HG03460 (cell line): ENCODE measurements around the gene ACAP1.
"Not testable (repeated sequence)": the region's sequence is repeated elsewhere in the genome, so short reads cannot be mapped to it uniquely, and the experiment has no call there.

Experiments
- ATAC-seq: cut with Tn5 transposase; IDR thresholded peaks from one replicate; pipeline ENCODE4 v1.9.1; 2021; ENCODE audit not compliant: unreplicated experiment

The ACAP1 gene

DNA sequence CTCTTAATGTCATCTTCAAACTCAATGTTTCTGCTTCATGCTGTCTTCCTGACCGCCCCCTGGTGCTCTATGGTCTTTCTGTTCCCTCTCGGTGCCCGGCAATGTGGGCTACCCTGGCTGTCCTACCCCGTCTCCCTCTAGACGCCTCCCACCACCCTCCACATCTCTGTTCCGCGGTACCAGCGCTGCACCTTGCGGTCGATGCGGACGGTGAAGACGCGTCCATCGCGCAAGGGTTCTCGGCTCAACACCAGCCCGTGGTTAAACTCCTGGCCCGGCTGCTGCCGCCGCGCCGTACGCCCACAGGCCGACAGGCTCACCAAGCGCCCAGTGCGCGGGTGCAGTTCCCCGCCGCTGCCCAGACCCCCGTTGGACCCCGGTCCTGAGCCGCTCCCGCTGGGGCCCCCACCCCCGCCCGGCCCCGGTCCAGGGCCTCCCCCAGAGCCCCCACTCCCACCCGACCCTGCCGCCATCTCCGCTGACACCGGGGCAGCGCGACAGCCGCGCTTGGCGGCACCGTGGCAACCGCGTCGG lies 7.4 kb upstream of the ACAP1 start, which contains the start of gene NEURL4:
Gene NEURL4 (minus strand): TSS at position 496 of the 534 bp plus-strand sequence. CDS start 23 bp downstream, at position 473.
- ATAC-seq, result peak; percentile 11

DNA sequence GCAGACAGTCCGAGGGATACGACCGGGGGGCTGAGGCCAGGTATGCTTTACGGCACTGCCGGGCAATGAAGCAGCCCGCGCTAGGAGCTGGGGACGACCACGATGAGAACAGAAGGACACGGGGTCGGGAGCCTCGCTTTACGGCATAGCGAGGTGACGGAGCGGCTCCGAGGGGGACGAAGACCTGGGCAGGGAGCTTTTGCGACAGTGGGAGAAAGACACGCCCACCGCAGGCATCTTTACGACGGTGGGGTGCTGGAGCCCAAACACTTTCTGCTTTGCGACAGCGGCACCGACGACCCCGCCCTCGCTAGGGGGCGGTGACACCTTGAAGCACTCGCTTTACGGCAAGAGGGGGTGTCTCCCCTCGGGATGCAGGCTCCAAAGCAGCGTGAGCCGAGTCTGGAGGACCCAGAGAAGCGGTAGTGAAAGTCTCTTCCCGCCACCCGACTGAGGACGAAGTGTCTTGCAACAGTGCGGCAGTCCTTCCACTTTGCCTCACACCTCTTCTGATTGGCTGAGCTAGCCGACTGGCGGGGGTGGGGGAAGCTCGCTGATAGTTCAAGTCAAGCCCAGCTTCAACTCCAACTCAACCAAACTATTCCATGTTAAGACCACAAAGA lies 6.8 kb upstream of the ACAP1 start:
- ATAC-seq, result peak; percentile 55

DNA sequence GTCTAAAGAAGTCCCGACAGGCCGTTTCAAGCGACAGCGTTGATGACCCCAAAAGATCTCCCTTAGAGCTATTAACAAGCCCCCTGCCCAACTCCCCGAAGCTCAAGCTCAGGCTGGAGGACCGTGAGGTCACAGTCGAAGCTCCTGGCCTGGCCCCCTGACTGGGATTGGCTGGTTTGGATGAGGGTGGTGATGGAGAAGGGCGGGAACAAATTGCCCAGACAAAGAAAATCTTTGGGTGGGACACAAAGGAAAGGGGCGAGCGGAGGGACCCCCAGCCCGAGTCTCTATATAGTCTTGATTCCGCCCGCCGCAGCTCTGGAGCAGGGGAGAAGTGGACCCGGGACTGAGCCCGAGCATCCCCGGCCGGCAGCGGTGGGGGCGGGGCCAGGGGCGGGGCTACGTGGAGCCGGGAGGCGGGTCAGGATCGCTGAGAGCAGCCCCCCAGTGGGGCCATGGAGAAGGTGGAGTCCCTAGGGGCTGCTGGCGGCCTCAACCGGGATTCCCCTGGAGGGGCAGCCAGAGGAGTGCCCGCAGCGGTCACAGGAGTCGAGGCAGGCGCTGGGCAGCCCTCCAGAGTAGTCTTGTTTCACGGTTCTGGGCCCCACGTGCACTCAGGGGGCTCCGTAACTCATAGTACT lies 6.2 kb upstream of the ACAP1 start:
- peak; percentile 37 for ATAC-seq

DNA sequence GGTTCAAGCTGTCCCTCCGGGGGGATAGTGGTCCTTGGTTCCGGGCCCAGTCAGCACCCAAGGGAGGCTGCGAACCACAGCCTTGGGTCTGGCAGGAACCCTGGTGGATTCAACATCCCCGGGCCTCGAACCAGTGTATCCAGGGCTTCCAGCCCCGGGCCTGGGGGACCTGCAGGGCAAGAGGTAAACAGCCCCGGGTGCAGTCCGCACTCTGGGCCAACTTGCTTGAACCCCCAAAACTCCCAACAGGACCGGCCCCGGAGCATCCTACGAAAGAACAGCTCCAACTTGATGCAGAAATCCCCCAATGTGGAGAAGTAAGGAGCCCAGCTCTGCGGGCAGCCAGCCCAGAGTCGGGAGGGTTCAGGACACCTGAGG lies 5.7 kb upstream of the ACAP1 start:
- ATAC-seq, result no peak

DNA sequence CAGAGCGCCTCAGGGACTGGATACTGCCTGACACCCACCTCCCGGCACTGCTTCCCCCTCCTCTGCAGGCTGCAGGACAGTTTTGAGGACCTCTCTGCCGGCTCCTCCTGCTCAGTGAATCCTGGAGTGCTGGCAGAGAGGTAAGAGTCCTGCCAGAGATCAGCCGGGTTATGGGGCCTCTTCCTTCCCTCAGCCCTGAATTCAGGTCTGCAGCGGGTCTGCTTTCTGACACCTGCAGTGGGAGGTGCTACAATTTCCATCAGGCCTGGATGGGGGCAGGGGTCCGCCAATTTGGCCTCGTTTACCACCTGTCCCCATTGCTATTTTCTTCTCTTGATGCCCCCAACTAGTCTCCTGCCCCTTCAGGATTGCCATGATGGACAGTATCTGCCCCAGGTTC lies 4.2 kb upstream of the ACAP1 start:
- no peak for ATAC-seq

DNA sequence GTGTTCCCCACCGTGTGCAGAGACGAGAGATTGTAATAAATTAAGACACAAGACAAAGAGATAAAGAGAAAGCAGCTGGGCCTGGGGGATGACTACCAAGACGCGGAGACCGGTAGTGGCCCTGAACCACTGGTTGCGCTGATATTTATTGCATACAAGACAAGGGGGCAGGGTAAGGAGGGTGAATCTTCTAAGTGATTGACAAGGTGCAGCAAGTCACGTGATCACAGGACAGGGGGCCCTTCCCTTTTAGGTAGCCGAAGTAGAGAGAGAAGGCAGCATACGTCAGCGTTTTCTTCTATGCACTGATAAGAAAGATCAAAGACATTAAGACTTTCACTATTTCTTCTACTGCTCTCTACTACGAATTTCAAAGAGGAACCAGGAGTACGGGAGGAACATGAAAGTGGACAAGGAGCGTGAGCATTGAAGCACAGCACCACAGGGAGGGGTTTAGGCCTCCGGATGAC lies 3.7 kb upstream of the ACAP1 start:
- ATAC-seq, result not testable (repeated sequence)

DNA sequence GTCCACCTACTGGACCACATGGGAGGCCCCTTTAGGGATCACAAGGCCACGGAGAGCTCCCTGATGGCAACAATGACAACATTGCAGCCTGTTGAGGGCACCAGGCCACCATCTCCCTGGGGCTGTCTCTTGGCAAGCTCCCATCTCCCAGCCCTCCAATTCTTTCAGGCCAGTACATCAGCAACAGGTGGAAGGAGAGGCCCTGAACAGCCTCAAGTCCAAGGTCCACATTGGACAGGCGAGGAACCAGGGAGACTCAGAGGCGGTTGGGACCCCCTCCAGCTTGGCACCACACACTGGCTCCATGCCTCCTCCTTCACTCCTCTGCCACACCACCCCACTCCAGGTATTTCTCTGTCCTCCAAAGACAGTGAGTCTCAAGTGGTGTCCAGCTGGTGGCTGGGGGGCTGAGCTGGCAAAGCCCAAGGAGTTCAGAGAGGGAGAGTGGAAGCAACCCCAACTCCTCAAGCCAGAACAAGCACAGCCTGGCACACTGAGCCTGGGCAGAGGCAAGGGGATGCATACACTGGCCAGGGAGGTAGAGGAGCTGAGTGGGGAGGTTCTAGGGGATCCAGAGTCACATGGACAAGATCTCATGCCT lies 1.3 kb upstream of the ACAP1 start:
- ATAC-seq, result no peak

DNA sequence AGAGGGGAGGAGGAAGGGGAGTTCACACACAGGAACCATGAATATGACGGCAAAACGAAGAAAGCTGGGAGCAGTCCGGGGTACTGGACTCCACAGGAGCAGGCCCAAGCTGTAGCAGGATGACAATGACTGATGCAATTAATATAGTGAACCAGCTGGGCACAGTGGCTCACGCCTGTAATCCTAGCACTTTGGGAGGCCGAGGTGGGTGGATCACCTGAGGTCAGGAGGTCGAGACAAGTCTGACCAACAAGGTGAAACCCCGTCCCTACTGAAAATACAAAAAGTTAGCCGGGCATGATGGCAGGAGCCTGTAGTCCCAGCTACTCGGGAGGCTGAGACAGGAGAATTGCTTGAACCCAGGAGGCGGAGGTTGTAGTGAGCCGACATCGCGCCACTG lies 564 bp upstream of the ACAP1 start:
- ATAC-seq, result not testable (repeated sequence)

DNA sequence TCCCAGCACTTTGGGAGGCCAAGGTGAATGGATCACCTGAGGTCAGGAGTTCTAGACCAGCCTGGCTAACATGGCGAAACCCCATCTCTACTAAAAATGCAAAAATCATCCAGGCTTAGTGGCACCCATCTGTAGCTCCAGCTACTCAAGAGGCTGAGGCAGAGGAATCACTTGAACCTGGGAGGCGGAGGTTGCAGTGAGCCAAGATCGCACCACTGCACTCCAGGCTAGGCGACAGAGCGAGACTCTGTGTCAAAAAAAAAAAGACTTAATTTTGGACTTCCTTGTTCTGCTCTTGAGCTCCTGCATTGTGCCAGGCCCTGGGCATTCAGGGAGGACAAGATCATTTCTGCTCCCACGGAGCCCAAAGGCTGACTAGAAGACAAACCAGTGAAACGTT lies 1.3 kb downstream of the ACAP1 start:
- not testable (repeated sequence) for ATAC-seq

DNA sequence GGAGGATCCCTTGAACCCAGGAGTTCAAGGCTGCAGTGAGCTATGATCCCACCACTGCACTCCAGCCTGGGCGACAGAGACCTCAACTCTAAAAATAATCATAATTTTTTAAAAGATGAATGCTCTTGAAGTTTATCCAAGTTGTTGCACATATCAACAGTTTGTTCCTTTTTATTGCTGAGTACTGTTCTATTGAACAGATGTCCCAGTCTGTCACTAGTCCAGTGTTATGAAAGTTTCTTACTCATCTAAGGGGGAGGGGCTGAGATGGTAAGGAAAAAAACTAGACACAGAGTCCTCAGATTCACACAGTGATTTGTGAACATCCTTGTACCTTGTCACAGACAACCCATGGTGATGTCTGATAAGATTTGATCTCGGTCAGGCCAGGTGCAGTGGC lies 3.9 kb downstream of the ACAP1 start:
- ATAC-seq, result no peak

DNA sequence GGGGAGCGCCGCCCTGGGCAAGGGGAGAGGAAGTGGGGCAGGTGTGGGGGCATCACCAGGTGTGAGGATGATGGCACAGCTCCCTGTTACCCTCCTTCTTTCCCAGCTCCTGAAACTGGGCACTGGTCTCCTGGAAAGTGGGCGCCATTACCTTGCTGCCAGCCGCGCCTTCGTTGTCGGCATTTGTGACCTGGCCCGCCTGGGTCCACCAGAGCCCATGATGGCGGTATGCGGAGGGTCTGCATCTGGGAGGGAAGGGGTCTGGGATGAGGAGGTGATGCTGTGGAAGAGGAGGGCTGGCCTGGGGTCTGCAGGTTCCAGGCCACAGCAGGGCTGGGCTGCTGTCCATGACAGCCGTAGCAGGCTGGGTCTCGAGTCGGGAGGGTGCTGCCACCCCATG lies 5.5 kb downstream of the ACAP1 start:
- no peak for ATAC-seq

DNA sequence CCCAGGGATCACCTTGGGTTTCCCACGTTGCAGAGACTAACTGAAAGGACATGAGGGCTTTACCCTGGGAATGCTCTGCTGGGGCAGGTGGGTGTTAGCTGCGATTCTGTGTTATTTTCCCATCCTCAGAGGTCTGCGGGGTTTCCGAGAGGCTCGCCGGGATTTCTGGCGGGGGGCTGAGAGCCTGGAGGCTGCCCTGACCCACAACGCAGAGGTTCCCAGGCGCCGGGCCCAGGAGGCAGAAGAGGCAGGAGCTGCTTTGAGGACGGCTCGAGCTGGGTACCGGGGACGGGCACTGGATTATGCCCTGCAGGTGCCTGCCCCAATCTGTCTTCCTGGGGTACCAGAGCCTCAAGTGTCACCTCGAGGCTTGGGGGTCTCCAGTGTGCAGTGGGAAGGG lies 6.9 kb downstream of the ACAP1 start:
- no peak for ATAC-seq

DNA sequence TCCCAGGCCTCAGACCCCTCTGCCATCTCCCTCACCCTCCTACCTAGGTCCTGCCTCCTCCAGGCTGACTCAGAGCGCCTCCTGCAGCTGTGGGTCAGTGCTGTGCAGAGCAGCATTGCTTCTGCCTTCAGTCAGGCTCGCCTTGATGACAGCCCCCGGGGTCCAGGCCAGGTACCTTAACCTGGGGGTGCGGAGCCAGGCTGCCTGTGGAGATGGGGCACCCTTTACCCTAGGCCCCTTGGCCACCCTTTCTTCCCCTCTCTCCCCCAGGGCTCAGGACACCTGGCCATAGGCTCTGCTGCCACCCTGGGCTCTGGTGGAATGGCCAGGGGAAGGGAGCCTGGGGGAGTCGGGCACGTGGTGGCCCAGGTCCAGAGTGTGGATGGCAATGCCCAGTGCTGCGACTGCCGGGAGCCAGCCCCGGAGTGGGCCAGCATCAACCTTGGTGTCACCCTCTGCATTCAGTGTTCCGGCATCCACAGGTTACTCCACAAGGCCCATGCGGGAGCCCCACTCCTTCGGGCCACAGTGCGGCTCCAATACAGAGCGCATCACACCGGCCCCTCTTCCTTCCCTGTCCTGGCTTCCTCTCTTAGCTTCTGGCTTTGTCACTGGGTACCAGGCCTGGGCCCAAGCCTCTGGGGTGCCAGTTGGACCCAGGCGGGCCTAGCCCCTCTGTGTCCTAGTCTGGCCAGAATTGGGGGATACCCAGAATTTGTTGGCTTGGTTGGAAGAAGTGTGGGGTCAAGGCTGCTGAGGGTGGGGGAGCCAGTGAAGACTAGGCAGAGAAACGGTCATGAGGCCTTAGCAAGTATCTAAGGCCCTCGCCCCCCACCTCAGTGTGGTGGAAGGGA lies 10.7 kb downstream of the ACAP1 start:
- no peak for ATAC-seq

DNA sequence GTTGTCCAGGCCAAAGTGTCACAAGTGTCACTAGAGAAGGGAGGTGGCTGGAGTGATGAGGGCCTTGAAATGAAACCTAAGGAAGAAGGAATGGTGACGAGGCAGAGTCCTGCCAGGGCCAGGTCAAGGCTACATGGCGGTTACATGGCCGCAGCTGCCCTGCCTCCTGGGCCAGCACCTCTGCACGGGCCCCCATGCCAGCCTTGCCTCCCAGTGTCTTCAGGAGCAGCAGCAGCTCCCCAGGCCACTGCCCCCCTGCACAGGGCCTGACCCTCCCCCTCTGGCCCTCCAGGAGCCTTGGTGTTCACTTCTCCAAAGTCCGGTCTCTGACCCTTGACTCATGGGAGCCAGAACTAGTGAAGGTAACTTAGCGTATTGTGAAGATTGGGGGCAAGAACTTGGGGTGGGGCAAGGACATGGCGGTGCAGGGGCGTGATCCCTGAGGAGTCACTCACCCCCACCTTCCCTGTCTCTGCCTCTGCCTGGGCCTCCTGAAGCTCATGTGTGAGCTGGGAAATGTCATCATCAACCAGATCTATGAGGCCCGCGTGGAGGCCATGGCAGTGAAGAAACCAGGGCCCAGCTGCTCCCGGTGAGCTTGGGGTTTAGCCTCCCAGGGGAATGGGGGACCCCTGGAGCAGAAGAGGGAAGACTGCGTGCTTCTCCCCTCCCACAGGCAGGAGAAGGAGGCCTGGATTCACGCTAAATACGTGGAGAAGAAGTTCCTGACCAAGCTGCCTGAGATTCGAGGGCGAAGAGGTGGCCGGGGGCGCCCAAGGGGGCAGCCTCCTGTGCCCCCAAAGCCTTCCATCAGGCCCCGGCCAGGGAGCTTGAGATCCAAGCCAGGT lies 11.5 kb downstream of the ACAP1 start:
- ATAC-seq, result no peak

DNA sequence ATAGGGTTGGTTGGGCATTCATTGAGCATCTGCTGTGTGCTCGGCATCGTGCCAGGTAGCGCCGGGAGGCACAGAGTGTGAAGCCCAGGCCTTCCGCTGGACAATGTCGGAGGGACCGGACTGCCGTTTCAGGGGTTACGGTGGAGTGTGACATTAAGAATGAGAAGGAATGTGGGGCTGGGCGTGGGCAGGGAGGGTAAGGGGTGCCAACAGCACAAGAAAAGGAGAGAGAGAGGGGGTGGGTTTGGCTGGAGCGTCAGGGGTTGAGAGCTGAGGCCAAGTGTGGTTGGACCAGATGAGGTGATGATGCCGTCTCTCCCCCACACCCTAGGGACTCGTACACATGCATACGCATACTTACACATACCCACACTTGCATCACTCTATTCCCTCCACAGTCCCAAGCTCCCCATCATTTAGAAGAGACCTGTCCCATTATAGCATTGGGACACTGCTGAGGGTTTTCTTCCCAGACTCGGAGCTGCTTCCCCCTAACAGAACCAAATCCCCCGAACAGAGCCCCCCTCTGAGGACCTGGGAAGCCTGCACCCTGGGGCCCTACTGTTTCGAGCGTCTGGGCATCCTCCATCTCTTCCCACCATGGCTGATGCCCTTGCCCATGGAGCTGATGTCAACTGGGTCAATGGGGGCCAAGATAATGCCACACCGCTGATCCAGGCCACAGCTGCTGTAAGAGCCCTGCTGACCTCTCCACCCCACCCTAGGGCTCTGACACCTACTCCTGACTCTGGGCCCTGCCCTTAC lies 12.3 kb downstream of the ACAP1 start:
- ATAC-seq, result no peak

DNA sequence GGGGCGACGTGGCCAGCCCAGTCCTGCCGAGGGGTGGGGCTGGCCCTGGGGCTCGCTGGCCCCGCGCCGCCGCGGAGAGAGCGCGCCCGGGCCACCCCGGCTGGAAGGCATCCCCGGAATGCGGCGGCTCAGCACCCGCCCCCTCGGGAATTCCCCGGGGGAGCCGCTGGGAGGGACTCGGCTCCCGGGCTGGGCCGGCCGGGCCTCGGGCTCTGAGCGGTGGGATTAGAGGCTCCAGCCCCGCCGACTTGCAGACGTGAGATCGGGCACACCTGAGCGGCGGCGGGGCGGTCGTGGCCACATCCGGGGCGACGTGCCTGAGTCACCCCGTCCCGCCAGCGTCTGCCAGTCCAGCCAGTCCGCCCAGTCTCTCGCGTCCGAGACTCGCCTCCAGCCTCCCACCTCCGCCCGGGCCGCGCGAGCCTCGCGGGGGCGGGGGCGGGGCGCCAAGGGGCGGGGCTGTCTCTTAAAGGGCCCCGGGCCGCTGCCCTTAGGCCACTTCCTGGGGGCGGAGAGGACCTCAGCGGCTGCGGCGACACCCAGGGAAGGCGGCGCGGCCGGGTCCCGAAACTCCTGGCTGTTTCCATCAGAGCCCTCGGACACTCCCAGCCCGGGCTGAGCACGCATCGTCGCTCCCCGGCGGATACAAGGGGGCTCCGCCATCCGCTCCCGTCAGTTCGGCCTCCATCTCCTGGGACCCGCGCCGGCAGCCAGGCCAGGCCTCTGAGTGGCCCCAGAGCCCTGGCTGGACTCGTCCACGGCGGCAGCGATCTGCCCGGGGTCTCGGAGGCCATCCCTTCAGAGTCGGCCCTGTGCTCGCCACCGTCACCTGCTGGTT lies 15.6 kb downstream of the ACAP1 start, which contains the start of gene KCTD11:
Gene KCTD11 (plus strand): TSS at position 498 of the 838 bp plus-strand sequence.
- peak; percentile 50 for ATAC-seq

DNA sequence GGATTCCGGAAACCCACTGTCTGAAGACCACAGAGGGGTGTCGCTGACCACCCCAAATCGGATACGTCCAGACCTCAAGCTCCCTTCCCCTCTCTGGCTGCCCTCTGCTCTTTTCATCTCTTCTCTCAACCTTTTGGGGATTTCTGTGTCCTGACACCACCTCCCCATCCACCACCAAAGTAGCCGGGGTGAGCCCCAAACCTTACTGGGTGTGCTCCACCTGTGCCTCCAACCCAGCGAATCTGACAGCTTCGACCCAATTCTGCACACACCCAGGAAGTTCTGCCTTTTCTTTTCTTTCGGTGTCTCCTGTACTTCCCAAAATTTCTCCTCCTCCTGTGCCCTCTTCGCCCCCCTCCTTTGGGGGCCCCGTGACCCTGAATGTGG lies 16.2 kb downstream of the ACAP1 start:
- no peak for ATAC-seq

DNA sequence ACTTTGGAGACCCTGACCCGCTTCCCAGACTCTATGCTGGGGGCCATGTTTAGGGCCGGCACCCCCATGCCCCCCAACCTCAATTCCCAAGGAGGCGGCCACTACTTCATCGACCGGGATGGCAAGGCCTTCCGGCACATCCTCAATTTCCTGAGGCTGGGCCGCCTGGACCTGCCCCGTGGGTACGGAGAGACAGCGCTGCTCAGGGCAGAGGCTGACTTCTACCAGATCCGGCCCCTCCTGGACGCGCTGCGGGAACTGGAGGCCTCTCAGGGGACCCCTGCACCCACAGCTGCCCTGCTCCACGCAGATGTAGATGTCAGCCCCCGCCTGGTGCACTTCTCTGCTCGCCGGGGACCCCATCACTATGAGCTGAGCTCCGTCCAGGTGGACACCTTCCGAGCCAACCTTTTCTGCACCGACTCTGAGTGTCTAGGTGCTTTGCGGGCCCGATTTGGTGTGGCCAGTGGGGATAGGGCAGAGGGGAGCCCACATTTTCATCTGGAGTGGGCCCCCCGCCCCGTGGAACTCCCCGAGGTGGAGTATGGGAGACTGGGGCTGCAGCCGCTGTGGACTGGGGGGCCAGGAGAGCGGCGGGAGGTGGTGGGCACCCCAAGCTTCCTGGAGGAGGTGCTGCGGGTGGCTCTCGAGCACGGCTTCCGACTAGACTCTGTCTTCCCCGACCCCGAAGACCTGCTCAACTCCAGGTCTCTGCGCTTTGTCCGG lies 16.7 kb downstream of the ACAP1 start:
- ATAC-seq, result no peak
